Myocyte (in vitro differentiated cells): ENCODE data around the gene EVPL. TPM values are rescaled to one million over a fixed set of nuclear protein-coding genes. Genes with fewer than 3 reads are reported as not detected.
"Not testable (repeated sequence)": the region's sequence is repeated elsewhere in the genome, so short reads cannot be mapped to it uniquely, and the experiment has no call there.

Experiments
- DNase-seq: peaks from one replicate; pipeline ENCODE4 v3.0.0-alpha.2; 2012; ENCODE audit warnings: low read depth
- total RNA-seq: library from RNA; depleted of rRNA; stranded (reverse); fragments of >200 nt; gene quantifications from 2 replicates; pipeline ENCODE4 v1.2.3, GENCODE V29; 2014

Gene EVPL
- total RNA-seq, 1 donor from 2014 or later, result not detected

DNA sequence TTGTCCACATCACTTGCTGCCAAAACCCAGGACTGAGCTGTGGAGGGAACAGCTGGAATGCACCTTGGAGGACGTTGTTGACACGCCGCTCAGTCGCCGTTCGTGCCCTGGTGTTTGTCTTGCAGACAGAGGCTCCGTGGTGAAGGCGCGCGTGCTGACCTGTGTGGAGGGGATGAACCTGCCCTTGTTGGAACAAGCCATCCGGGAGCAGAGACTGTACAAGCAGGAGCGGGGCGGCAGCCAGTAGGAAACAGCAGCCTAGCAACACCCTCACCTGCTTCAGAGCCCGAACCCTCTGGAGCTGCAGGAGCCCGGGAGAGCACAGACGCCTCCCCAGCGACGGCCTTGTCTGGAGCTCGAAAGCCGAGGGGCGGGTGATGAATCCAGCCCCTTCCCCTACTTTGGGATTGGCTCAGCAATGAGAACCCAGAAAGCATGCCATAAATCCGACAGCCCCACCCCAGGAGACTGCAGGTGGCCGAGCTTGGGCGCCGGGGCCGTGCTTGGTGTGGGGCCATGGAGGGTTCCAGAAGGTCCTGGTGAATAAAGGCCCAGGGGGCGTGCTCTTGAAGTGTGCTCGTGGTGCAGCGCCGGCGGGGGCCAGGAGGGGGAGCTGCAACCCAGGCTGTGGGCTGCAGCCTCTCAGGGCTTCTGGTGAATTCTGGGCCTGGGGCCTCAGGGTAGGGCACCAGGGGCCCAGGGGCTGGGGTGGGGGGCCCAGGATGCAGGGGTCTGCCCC is 26.9 kb downstream of the EVPL start:
- DNase-seq, result peak; percentile 18

DNA sequence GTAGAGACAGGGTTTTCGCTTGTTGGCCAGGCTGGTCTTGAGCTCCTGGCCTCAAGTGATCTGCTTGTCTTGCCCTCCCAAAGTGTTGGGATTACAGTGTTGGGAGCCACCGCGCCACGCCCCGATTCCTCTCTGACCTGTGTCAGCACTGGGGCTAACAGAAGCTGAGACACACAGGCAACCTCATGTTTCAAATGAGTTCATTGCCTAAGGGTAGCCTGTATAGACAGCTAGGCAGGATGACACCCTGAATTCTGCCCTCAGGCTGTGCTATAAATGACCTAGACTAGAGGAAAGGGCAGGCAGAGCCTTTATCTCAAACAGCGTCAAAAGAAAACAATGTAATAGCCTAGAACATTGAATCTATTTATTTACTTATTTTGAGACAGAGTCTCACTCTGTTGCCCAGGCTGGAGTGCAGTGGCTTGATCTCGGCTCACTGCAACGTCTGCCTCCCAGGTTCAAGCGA is 28.7 kb downstream of the EVPL start:
- no peak for DNase-seq

DNA sequence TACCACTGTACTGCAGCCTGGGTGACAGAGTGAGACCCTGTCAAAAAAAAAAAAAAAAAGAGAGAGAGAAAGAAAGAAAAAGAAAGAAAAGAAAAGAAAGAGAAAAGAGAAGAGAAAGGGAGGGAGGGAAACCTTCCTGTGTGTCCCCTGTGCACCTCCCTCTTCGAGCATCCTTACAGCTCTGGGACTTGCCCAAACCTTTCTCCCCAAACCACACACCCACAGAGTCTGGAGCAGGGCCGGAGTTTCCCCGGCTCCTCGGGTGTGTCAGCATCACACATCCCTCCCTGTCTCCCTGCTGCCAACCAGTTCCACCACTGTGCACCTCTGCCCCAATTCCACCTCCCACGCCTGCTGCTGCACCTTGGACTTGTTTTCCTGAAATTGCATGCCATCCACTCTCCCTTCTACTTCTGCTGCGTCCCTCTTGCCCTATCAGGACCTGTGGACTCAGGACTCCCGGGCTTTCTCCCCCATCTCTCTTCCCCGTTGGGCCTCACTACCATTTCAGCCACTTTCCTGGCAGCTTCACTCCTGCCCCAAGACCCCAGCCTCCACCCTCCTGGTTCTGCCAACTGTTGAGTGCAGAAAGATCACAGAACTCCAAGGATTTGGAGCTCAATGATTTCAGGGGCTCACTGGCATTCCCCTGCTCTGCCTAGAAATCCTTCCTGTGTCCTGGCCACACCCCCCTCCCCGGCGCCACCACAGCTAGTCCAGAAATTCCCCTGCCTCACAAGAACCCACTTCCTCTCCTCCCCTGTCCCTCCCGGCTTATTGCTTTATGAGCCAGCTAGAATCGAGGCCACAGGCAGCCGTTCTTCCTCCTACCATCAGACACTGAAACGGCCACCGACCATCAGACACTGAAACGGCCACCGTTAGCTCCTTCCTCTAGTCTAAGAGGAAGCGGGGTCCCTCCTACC is 30.2 kb downstream of the EVPL start:
- peak; percentile 16 for DNase-seq

DNA sequence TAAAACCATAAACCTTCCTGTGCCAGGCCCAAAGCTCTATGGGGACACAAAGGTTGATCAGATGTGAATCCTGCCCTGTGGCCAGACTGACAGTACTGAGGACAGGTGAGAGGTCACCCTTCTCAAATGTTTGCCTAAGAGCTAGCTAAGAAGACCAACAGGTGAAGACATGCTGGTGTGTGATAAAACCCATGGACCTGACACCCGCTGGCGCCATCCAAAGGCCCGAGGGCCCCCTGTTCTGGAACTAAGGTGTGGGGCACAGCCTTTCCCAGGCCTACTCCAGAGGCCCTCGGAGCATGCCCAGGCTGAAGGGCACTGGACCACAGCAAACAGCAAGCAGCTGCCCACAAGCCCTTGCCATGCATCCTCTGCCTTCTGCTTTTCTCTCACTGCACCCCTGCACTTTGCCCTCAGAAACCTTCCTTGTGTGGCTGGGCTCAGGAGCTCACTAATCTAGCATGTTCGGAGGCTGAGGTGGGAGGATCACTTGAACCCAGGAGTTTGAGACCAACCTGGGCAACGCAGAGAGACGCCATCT is 31.7 kb downstream of the EVPL start:
- DNase-seq, result no peak

DNA sequence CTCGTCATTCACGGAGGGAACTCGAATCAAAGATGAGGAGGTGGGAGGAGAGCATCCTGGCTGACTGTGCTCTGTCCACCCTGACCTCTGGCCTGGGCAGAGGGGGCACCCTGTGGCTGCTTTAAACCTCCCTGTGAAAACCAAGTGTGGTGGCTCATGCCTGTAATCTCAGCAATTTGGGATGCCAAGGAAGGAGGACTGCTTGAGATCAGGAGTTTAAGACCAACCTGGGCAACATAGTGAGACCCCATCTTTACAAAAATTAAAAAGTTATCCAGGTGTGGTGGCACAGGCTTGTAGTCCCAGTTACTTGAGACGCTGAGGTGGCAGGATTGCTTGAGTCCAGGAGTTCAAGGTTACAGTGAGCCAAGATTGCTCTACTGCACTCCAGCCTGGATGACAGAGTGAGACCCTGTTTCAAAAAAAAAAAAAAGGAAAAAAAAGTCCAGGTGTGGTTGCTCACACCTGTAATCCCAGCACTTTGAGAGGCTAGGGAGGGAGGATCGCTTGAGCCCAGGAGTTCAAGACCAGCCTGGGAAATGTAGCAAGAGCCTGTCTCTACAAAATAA is 32.2 kb downstream of the EVPL start:
- no peak for DNase-seq

DNA sequence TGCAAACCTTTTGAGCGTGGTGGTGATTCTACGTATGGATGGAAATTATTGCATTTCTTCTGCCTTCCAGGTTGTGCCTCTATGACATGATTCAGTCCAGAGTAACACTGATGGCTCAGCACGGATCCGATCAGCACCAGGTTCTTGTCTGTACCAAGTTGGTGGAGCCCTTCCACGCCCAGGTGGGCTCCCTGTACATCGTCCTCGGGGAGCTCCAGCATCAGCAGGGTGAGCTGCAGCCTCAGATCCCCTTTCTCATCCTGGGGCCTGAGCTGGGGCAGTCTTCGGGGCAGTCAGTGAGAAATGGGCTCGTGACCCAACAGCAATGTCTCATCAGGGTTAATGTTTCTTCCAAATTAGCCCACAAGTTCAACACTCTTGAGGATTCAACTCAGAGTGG is 35.7 kb downstream of the EVPL start:
- no peak for DNase-seq

DNA sequence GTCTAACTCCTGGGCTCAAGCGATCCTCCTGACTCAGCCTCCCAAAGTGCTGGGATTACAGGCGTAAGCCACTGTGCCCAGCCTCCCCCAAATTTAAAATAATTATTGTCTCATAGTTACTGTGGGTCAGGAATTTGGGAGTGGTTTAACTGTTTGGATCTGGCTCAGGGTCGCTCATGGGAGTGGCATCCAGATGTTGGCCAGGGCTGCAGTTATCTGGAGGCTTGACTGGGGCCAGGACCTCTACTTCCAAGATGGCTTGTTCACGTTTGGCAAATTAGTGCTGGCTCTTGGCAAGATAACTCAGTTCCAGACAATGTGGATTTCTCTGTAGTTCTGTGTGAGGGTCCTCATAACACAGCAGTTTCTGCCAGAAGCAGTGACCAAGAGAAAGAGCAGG is 40.1 kb downstream of the EVPL start:
- no peak for DNase-seq

DNA sequence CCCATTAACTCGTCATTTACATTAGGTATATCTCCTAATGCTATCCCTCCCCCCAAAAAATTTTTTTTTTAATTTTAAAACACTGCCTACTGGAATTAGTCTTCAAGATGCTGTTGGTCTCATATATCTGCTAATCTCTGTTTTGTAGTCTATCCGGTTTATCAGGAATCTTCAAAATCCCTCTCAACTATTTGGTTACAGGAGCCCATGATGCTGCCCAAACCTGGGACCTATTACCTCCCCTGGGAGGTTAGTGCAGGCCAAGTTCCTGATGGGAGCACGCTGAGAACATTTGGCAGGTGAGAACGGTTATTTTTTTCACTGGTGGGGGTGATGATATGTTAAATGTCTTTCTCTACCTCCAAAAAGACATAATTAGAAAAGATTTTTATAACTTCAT is 41.1 kb downstream of the EVPL start:
- no peak for DNase-seq

DNA sequence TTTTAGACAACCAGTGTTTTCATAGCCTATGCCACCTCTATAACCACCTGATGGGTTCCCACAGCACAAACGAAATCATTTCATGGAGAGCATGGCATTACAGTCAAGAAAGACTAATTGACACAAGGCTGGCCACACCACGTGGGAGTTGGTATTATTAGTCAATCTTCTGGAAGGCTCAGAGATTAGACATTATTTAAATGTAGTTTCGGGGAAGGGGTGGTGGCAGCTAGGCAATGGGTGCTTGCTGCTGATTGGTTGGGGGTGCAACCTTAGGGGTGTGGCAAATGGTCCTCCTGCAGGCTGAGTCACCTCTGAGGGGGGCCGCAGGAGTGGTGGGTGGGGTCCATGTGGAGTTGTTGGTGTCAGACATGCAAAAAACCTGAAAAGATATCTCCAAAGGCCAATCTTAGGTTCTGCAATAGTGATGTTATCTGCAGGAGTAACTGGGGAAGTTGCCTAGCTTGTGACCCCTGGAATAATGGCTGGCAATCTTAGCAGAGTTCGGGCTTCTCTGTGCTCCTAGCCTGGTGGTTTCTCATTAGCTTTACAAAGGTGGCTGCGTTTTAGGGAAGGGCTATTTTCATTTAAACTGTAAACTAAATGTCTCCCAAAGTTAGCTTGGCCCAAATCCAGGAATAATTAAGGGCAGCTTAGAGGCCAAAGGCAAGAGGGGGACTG is 43.5 kb downstream of the EVPL start:
- no peak for DNase-seq

DNA sequence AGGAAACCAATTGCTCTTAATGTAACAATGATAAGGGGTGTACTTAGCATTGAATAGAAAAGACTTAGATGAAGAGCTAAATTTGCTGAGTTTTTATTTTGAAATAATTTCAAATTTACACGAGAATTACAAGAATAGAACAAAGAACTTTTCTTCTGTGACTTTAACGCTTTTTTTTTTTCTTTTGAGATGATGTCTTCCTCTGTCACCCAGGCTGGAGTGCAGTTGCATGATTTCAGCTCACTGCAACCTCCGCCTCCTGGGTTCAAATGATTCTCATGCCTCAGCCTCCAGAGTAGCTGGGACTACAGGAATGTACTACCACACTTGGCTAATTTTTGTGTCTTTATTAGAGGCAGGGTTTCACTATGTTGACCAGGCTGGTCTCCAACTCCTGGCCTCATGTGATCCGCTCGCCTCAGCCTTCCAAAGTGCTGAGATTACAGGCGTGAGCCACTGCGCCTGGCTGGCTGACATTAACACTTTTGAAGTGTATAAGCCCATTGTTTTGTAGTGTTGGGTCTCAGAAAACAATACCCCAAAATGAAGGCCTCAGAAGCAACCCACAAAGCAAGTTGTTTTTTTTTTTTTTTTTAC is 46.0 kb downstream of the EVPL start:
- no peak for DNase-seq

DNA sequence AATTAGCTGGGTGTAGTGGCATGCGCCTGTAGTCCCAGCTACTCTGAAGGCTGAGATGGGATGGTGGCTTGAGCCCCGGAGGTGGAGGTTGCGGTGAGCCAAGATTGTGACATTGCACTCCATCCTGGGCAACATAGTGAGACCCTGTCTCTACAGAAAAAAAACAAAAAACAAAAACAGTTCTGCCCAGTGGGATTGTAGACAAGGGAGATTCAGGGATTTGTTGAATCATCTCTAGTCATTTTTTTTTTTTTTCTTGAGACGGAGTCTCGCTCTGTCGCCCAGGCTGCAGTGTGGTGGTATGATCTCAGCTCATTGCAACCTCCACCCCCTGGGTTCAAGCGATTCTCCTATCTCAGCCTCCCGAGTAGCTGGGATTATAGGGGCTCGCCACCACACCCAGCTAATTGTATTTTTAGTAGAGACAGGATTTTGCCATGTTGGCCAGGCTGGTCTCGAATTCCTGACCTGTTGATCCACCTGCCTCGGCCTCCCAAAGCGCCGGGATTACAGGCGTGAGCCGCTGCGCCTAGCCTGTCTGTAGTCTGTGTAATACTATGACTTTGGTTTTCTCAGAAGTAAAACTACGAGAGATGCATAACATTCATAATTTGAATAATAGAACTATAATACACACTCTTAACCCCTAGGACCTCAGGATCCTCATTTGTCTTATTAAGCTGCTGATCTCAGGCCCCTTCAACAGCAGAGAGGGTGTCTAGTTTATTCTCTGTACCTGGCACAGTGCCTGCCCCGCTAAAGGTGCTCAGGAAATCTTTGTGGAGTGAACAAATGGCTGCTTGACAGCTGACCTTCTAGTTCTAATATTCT is 46.7 kb downstream of the EVPL start:
- peak; percentile 15 for DNase-seq

DNA sequence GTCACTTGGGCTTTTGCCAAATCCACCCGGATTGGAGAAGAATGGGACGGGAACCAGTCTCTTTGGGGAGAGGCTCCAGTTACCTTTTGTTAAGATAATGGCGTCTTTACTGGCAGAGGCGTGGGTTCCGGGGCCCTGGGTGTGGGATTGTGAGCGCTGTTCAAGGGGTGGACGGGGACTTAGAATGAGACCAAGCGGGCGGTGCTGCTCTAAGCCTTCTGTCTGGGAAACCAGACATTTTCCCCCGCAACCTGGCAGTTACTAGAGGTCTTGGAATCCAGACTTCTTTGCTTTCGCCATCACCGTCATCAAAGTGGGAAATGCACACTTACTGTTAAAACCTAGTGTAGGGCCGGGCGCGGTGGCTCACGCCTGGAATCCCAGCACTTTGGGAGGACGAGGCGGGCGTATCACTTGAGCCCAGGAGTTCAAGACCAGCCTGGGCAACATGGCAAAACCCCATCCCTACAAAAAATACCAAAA is 47.4 kb downstream of the EVPL start:
- DNase-seq, result no peak

DNA sequence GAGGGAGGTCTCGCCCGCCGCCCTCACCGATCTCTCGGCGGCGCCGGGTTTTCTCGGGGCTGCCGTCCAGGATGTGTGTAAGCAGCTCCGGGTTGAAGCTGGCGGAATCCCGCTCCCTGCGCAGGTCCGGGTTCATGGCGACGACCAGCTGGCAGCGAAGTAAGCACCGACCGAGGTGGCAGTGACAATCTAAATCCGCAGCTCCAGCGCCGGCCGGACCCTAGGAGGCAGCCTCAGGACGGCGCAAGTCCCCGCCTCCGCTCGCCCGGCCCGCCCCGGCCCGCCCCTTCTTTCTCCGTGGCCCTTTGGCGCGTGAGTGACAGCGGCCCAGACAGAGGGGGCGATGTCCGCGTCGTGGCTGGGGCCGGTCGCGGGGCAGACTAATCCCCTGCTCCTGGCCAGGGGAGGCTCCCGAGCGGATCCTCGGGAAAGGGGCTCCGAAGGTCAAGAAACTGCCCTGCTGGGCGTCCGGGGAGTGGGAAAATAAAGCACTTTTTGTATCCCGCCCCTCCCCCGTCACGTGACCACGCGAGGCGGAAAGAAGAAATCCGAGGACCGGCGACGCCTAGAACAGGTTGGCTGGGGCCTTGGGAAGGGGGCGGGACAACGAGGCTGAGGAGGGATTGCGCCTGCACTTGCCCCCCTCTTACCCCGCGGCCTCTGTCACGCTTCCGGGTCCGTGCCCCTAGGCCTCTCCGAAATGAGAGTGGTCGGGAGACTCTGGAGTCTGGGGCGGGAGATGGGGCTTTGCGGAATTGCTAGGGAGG is 48.0 kb downstream of the EVPL start, which contains the start of the genes ACOX1 and TEN1:
Gene ACOX1 (minus strand): TSS at position 229 of the 767 bp plus-strand sequence. CDS start 93 bp downstream, at position 136.
Gene TEN1 (plus strand): TSS at position 303 of the 767 bp plus-strand sequence. CDS start 6,953 bp downstream, outside the sequence.
- DNase-seq, result peak; percentile 99

DNA sequence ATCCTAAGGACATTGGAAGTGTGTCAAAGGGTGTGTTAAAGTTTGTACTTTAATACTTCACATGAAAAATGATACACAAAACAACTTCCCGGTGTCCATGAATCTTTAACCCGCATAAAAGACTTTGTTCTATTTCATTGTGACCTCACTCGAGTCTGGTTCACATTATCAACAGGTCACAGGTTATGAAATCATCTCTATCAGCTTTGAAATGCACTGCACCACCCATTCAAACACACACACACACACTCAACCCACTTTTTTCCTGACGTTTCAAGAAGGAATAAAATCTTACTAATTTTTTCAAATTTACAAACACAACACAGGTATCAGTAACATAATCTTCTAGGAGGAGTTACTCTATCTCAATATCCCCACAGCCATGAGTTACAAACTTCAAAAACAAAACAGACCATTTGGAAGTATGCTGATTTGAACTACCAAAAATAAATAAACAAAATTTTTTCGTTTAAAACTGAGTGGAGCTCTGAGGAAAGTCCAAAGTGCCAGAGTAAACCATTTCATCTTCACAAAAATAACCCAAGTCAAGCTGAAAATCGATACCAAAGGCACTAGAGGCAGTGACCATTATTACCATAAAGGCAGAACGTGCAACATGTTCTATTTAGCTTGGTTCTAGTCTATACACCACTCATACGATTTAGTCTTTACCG is 50.8 kb downstream of the EVPL start:
- no peak for DNase-seq

DNA sequence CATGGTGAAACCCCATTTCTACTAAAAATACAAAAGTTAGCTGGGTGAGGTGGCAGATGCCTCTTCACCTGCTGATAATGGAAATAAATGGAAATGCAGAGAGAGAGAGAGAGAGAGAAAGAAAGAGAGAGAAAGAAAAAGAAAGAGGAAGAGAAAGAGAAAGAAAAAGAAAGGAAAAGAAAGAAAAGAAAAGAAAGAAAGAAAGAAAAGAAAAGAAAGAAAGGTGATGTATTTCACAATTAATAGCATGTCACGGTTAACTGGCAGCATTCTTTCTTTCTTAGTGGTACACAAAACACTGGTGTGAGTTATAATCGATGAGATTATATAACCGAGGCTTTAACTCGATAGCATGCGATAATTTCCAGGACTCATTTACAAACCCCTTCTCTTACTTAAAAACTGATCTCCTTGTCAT is 51.3 kb downstream of the EVPL start:
- no peak for DNase-seq

DNA sequence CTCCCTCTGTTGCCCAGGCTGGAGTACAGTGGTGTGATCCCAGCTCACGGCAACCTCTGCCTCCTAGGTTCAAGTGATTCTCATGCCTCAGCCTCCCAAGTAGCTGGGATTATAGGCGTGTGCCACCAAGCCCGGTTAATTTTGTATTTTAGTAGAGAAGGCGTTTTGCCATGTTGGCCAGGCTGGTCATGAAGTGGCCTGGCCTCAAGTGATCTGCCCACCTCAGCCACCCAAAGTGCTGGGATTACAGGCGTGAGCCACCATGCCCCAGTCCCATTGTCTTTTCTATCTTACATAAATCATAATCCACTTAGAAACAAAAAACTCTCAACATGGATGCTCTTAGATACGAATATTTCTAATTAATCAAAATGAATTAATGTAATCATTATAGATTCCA is 51.9 kb downstream of the EVPL start:
- DNase-seq, result not testable (repeated sequence)

DNA sequence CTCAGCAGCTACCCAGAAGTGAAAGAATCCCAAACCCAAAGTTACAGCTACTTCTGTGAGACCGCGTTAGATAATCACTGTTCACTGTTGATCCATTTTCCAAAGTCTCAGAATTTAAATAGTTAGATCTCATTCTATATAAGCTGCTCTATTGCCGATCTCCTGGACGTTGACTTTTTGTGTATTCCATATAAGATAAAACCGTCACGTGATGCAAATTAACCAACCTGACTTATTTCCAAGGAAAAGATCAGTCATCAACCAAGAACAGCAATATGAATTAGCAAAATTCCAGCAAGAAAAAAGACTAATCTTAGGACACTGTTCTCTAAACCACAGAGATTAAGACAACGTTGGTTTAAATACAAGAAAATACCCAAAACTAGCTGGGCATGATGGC is 56.5 kb downstream of the EVPL start:
- no peak for DNase-seq

DNA sequence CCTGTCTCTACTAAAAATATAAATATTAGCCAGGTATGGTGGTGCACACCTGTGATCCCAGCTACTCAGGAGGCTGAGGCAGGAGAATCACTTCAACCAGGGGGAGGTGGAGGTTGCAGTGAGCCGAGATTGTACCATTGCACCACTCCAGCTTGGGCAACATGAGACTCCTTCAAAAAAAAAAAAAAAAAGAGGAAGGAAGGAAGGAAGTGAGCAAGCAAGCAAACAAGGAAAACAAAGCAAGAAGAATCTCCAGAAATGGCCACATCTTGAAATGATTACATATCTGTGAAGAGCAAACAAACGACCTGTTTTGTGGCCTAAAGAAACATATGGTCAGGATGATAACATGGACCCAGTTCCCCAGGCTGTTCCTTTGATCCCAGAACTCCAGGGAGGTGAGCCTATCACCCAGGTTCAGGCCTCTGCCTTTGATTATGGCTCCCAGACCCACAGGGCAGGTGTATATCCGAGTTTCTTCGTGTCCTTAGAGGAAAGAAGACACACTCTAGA is 57.0 kb downstream of the EVPL start:
- DNase-seq, result no peak
